IMR-90 (cell line): ENCODE measurements around the gene ZNF593OS. TPM values are rescaled to one million over a fixed set of nuclear protein-coding genes. Genes with fewer than 3 reads are reported as not detected.

Experiments used
- ATAC-seq: fragments of 200-7000 bp; cut with Tn5 transposase; 2 replicates; pipeline ENCODE4 v1.9.1; 2020; ENCODE audit warnings: low read depth, mild to moderate bottlenecking, moderate library complexity
- BruUV-seq: library from RNA; stranded (reverse); fragments of 400-500 nt; replicated peaks from 2 replicates; lab custom pipeline; 2021; lab: Mats Ljungman, UMichigan
- CTCF ChIA-PET: fragments of 300-600 bp; formaldehyde crosslinking; extraction: SDS; loops from one replicate; lab custom pipeline; 2021; ENCODE audit warnings: antibody characterized with exemption; lab: Yijun Ruan, JAX
- POLR2A ChIA-PET: fragments of 300-600 bp; sonication (Branson Sonifier 250); formaldehyde crosslinking; loops from one replicate; lab custom pipeline; 2022; ENCODE audit warnings: antibody characterized with exemption; ENCODE audit not compliant: unreplicated experiment; lab: Charles Lee
- DNase-seq: peaks from one replicate; pipeline ENCODE4 v3.0.0; 2013
- H2AFZ ChIP-seq: replicated peaks from 2 replicates; pipeline ENCODE3; 2013; ENCODE audit warnings: low read length, mild to moderate bottlenecking; ENCODE audit not compliant: poor library complexity
- H2AK5ac ChIP-seq: 2 replicates; pipeline ENCODE4 v1.6.1; 2013; ENCODE audit warnings: low read depth, low read length, inconsistent platforms
- H2AK9ac ChIP-seq: replicated peaks from 2 replicates; pipeline ENCODE3; 2013; ENCODE audit warnings: mild to moderate bottlenecking, low read depth, low read length, moderate library complexity; ENCODE audit not compliant: poor library complexity
- H2BK120ac ChIP-seq: 2 replicates; pipeline ENCODE4 v1.6.1; 2013; ENCODE audit warnings: low read depth, low read length, inconsistent platforms
- H2BK15ac ChIP-seq: 3 replicates; pipeline ENCODE4 v1.6.1; 2013; ENCODE audit warnings: low read depth, low read length, inconsistent platforms
- H2BK20ac ChIP-seq: 2 replicates; pipeline ENCODE4 v1.6.1; 2013; ENCODE audit warnings: low read depth, mild to moderate bottlenecking, inconsistent platforms, low read length, moderate library complexity
- H2BK5ac ChIP-seq: 2 replicates; pipeline ENCODE4 v1.6.1; 2013; ENCODE audit warnings: mild to moderate bottlenecking, low read depth, low read length, inconsistent platforms; ENCODE audit not compliant: poor library complexity, severe bottlenecking
- H3K14ac ChIP-seq: replicated peaks from 2 replicates; pipeline ENCODE4 v1.6.1; 2013; ENCODE audit warnings: low read depth, low read length, inconsistent platforms
- H3K18ac ChIP-seq: 2 replicates; pipeline ENCODE4 v1.6.1; 2013; ENCODE audit warnings: low read depth, low read length, control low read depth
- H3K23ac ChIP-seq: 2 replicates; pipeline ENCODE4 v1.6.1; 2013; ENCODE audit warnings: low read depth, low read length, inconsistent platforms
- H3K27ac ChIP-seq: 2 replicates; pipeline ENCODE4 v1.5.1; 2013; ENCODE audit warnings: mild to moderate bottlenecking, control low read depth, low read length; ENCODE audit not compliant: insufficient read depth
- H3K27me3 ChIP-seq: 2 replicates; pipeline ENCODE4 v1.6.1; 2013; ENCODE audit warnings: low read length; ENCODE audit not compliant: control insufficient read depth, insufficient read depth
- H3K36me3 ChIP-seq: 2 replicates; pipeline ENCODE4 v1.6.1; 2013; ENCODE audit warnings: low read length, mixed read lengths; ENCODE audit not compliant: control insufficient read depth, insufficient read depth
- H3K4ac ChIP-seq: 2 replicates; pipeline ENCODE4 v1.6.1; 2013; ENCODE audit warnings: low read depth, low read length, inconsistent platforms
- H3K4me1 ChIP-seq: 2 replicates; pipeline ENCODE4 v1.6.1; 2013; ENCODE audit warnings: low read length, mixed read lengths; ENCODE audit not compliant: control insufficient read depth, insufficient read depth
- H3K4me2 ChIP-seq: 2 replicates; pipeline ENCODE4 v1.6.1; 2013; ENCODE audit warnings: low read depth, mild to moderate bottlenecking, control low read depth, low read length, moderate library complexity
- H3K4me3 ChIP-seq: 2 replicates; pipeline ENCODE4 v1.5.1; 2013; ENCODE audit warnings: low read depth, mild to moderate bottlenecking, control low read depth, low read length, moderate library complexity; ENCODE audit not compliant: insufficient read depth
- H3K56ac ChIP-seq: 2 replicates; pipeline ENCODE4 v1.6.1; 2013; ENCODE audit warnings: low read length, inconsistent platforms; ENCODE audit not compliant: insufficient read depth; ENCODE audit errors: extremely low read depth
- H3K79me1 ChIP-seq, 2 experiments: 2 replicates each; pipeline ENCODE4 v1.6.1; 2013; ENCODE audit warnings: low read length in 2 of 2, inconsistent platforms in 1 of 2, low read depth in 1 of 2
- H3K9ac ChIP-seq: 2 replicates; pipeline ENCODE4 v1.6.1; 2013; ENCODE audit warnings: low read depth, low read length, control low read depth
- H3K9me1 ChIP-seq: 2 replicates; pipeline ENCODE4 v1.6.1; 2013; ENCODE audit warnings: low read length, inconsistent platforms; ENCODE audit not compliant: insufficient read depth
- H3K9me3 ChIP-seq: 2 replicates; pipeline ENCODE4 v1.6.1; 2013; ENCODE audit warnings: low read length; ENCODE audit not compliant: control insufficient read depth, insufficient read depth
- H4K20me1 ChIP-seq: 2 replicates; pipeline ENCODE4 v1.6.1; 2013; ENCODE audit warnings: low read length, inconsistent platforms; ENCODE audit not compliant: insufficient read depth
- H4K5ac ChIP-seq: 2 replicates; pipeline ENCODE4 v1.6.1; 2013; ENCODE audit warnings: mild to moderate bottlenecking, low read depth, low read length, control low read depth
- H4K8ac ChIP-seq, 2 experiments: 2 replicates each; pipeline ENCODE4 v1.6.1; 2013; ENCODE audit warnings: low read depth in 2 of 2, low read length in 2 of 2, control low read depth in 1 of 2, inconsistent platforms in 1 of 2
- H4K91ac ChIP-seq: 2 replicates; pipeline ENCODE4 v1.6.1; 2013; ENCODE audit warnings: low read depth, low read length, inconsistent platforms; ENCODE audit not compliant: insufficient read depth
- CEBPB ChIP-seq: IDR thresholded peaks from 2 replicates; pipeline ENCODE4 v1.6.1; 2012; ENCODE audit warnings: low read depth, low read length, improper control_type of control experiment
- CHD1 ChIP-seq: IDR thresholded peaks from 2 replicates; pipeline ENCODE4 v1.6.1; 2012; ENCODE audit warnings: low read depth, low read length, improper control_type of control experiment
- FOS ChIP-seq: fragments of 150-350 bp; IDR thresholded peaks from 2 replicates; pipeline ENCODE4 v1.6.1; 2016; ENCODE audit warnings: low read depth, low read length
- MAZ ChIP-seq: IDR thresholded peaks from 2 replicates; pipeline ENCODE4 v1.6.1; 2012; ENCODE audit warnings: low read depth, mild to moderate bottlenecking, low read length, improper control_type of control experiment, moderate library complexity, borderline replicate concordance
- MXI1 ChIP-seq: IDR thresholded peaks from 2 replicates; pipeline ENCODE4 v1.6.1; 2012; ENCODE audit warnings: low read depth, mild to moderate bottlenecking, low read length, moderate library complexity, borderline replicate concordance
- NFE2L2 ChIP-seq: fragments of 150-350 bp; IDR thresholded peaks from 2 replicates; pipeline ENCODE4 v1.6.1; 2016; ENCODE audit warnings: low read depth, mild to moderate bottlenecking, low read length
- POLR2A ChIP-seq: IDR thresholded peaks from 2 replicates; pipeline ENCODE4 v1.6.1; 2012; ENCODE audit warnings: mild to moderate bottlenecking, low read depth, low read length
- RAD21 ChIP-seq: IDR thresholded peaks from 2 replicates; pipeline ENCODE4 v1.6.1; 2012; ENCODE audit warnings: low read length, improper control_type of control experiment
- RCOR1 ChIP-seq: IDR thresholded peaks from 2 replicates; pipeline ENCODE4 v1.6.1; 2012; ENCODE audit warnings: mild to moderate bottlenecking, low read length, improper control_type of control experiment; ENCODE audit not compliant: insufficient replicate concordance
- RFX5 ChIP-seq: IDR thresholded peaks from 2 replicates; pipeline ENCODE4 v1.8.0; 2012; ENCODE audit warnings: low read depth, mild to moderate bottlenecking, low read length, moderate library complexity
- SMC3 ChIP-seq: fragments of 150-350 bp; IDR thresholded peaks from 2 replicates; pipeline ENCODE4 v1.6.1; 2016; ENCODE audit warnings: low read depth, mild to moderate bottlenecking, antibody characterized with exemption, low read length, moderate library complexity
- USF2 ChIP-seq: fragments of 150-350 bp; IDR thresholded peaks from 2 replicates; pipeline ENCODE4 v1.6.1; 2017; ENCODE audit warnings: mild to moderate bottlenecking, antibody characterized with exemption, low read length, low read depth
- WGBS, 2 experiments: methylation state at CpG; one replicate each; pipeline versions ENCODE4 v1.1.5 to v1.1.7; 2013; ENCODE audit warnings: missing lambda C conversion rate in 2 of 2; ENCODE audit not compliant: insufficient read length in 1 of 2; ENCODE audit errors: extremely low coverage in 2 of 2; 5-methylcytosine and 5-hydroxymethylcytosine counted together
- dilution Hi-C: fragments of 300-500 bp; cut with HindIII; formaldehyde crosslinking; loops from one replicate; pipeline ENCODE4 v1.14.3; 2018; ENCODE audit warnings: low sequenced_read_pairs; ENCODE audit not compliant: unreplicated experiment
- in situ Hi-C: fragments of 300-500 bp; cut with MboI; formaldehyde crosslinking; loops from 3 replicates; pipeline ENCODE4 v1.14.3; 2019; ENCODE audit warnings: low sequenced_read_pairs, inconsistent platforms, mixed read lengths
- intact Hi-C: fragments of 100-400 bp; cut with micrococcal nuclease; formaldehyde crosslinking; loops from 2 replicates; pipeline ENCODE4 v1.10.0; 2022
- polyA plus RNA-seq, 3 experiments: library from polyadenylated mRNA; depleted of rRNA; stranded (reverse); fragments of >200 nt; gene quantifications; 2 replicates each; pipeline ENCODE4 v1.2.3, GENCODE V29; 2012; ENCODE audit warnings: low replicate concordance in 1 of 3
- total RNA-seq: library from RNA; depleted of rRNA; stranded (reverse); fragments of >200 nt; gene quantifications from 2 replicates; pipeline ENCODE4 v1.2.3, GENCODE V29; 2012
- TF ChIP-seq, protein P1 (sequence below): fragments of 150-350 bp; IDR thresholded peaks from 2 replicates; pipeline ENCODE4 v1.6.1; 2016; ENCODE audit warnings: low read depth, mild to moderate bottlenecking, low read length, moderate library complexity, borderline replicate concordance

The ZNF593OS gene
- total and polyA plus RNA-seq, 2 of the 4 experiments (the other 2 are of a cell fraction) = not detected

- Histone ChIP-seq H2AK5ac (no peak overlapping the region), H2AFZ (no peak overlapping the region), H2BK20ac (no peak overlapping the region), H4K20me1 (no peaks in the 10 kb centered on the region), H2BK120ac (no peak overlapping the region), H3K27ac (no peak overlapping the region), H3K4me2 (no peak overlapping the region), H3K79me1 (no peaks in the 10 kb centered on the region), H3K18ac (no peak overlapping the region), H3K14ac (no peak overlapping the region), H3K9me1 (no peaks in the 10 kb centered on the region), H2BK15ac (no peak overlapping the region), H3K4ac (no peak overlapping the region), H3K9me3 (no peaks in the 10 kb centered on the region), H3K23ac (no peak overlapping the region), H3K9ac (no peak overlapping the region), H3K4me3 (no peak overlapping the region), H3K36me3 (no peaks in the 10 kb centered on the region), H4K8ac (no peak overlapping the region), H4K5ac (no peak overlapping the region), H3K56ac (no peak overlapping the region), H3K4me1 (0 out of 2 replicates have a peak, but pooled peaks cover 1% of the 10 kb centered on the region), H4K91ac (no peak overlapping the region), H3K27me3 (peaks cover 11% of the 10 kb centered on the region), H2AK9ac (no peak overlapping the region), H2BK5ac (no peak overlapping the region)
- WGBS, 2 experiments = no CpG with 5 or more reads among the region's 1 CpG
- intact Hi-C loops = no loop called here
- BruUV-seq = no TSS peak
- no peak for TF ChIP-seq NFE2L2
- no peak for TF ChIP-seq RCOR1
- TF ChIP-seq RFX5 = no peak
- no peak for TF ChIP-seq RAD21
- TF ChIP-seq, protein P1, sequence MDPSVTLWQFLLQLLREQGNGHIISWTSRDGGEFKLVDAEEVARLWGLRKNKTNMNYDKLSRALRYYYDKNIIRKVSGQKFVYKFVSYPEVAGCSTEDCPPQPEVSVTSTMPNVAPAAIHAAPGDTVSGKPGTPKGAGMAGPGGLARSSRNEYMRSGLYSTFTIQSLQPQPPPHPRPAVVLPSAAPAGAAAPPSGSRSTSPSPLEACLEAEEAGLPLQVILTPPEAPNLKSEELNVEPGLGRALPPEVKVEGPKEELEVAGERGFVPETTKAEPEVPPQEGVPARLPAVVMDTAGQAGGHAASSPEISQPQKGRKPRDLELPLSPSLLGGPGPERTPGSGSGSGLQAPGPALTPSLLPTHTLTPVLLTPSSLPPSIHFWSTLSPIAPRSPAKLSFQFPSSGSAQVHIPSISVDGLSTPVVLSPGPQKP = no peak
- TF ChIP-seq FOS = no peak
- no peak for TF ChIP-seq SMC3
- TF ChIP-seq CEBPB = no peak
- no peak for TF ChIP-seq MAZ
- TF ChIP-seq MXI1 = no peak
- TF ChIP-seq USF2 = no peak
- no peak for TF ChIP-seq POLR2A
- no peak for TF ChIP-seq CHD1
- no peak for ATAC-seq
- ChIA-PET CTCF (interaction anchor here (1.3 kb wide), 1 partner anchor 15 kb away, joined by 4 read pairs; no protein-coding TSS in a partner anchor), POLR2A (no interaction called here)
- DNase-seq = no peak
- dilution Hi-C loops = no loop called here
- in situ Hi-C loops = no loop called here
These were observed 40.9 kb downstream of the ZNF593OS start for GRCh38 chr1:26130695-26131094.
